PC-3 (cell line): ENCODE measurements around the gene SOX6. TPM values are rescaled to one million over a fixed set of nuclear protein-coding genes. Genes with fewer than 3 reads are reported as not detected.

Experiments used
- ATAC-seq: fragments of 200-7000 bp; cut with Tn5 transposase; 2 replicates; pipeline ENCODE4 v1.9.1; 2020; ENCODE audit warnings: mild to moderate bottlenecking, moderate library complexity
- BruUV-seq: library from RNA; stranded (reverse); fragments of 400-500 nt; replicated peaks from 2 replicates; lab custom pipeline; 2021; lab: Mats Ljungman, UMichigan
- CTCF ChIA-PET: fragments of 300-600 bp; sonication (Branson Sonifier 250); formaldehyde crosslinking; loops from one replicate; lab custom pipeline; 2022; ENCODE audit warnings: antibody characterized with exemption; lab: Charles Lee
- POLR2A ChIA-PET: fragments of 300-600 bp; sonication (Branson Sonifier 250); formaldehyde crosslinking; loops from one replicate; lab custom pipeline; 2022; ENCODE audit warnings: antibody characterized with exemption; ENCODE audit not compliant: unreplicated experiment; lab: Charles Lee
- DNase-seq: peaks from one replicate; pipeline ENCODE4 v3.0.0-alpha.2; 2015
- H2AFZ ChIP-seq: fragments of 300-600 bp; sonication (generic); 2 replicates; pipeline ENCODE4 v1.6.0; 2016; ENCODE audit warnings: antibody characterized with exemption, low read length
- H3F3A ChIP-seq: fragments of 300-600 bp; sonication (generic); one replicate; pipeline ENCODE4 v1.6.0; 2017; ENCODE audit warnings: antibody characterized with exemption, low read length, control low read depth, mild to moderate bottlenecking; ENCODE audit not compliant: unreplicated experiment
- H3K27ac ChIP-seq: fragments of 300-600 bp; sonication (generic); 2 replicates; pipeline ENCODE4 v1.5.1; 2016; ENCODE audit warnings: mild to moderate bottlenecking, low read length
- H3K27me3 ChIP-seq: fragments of 300-600 bp; sonication (generic); 2 replicates; pipeline ENCODE4 v1.6.1; 2016; ENCODE audit warnings: low read length, mixed read lengths
- H3K36me3 ChIP-seq: fragments of 300-600 bp; sonication (generic); 2 replicates; pipeline ENCODE4 v1.6.1; 2016; ENCODE audit warnings: low read depth, mixed run types, low read length, mixed read lengths
- H3K4me1 ChIP-seq: fragments of 300-600 bp; sonication (generic); 2 replicates; pipeline ENCODE4 v1.5.1; 2016; ENCODE audit warnings: low read length; ENCODE audit not compliant: insufficient read depth
- H3K4me2 ChIP-seq: fragments of 300-600 bp; sonication (generic); 2 replicates; pipeline ENCODE4 v1.6.0; 2016; ENCODE audit warnings: low read length
- H3K4me3 ChIP-seq: fragments of 300-600 bp; sonication (generic); 2 replicates; pipeline ENCODE4 v1.5.1; 2016; ENCODE audit warnings: mild to moderate bottlenecking, low read length, mixed read lengths
- H3K79me2 ChIP-seq: fragments of 300-600 bp; sonication (generic); 2 replicates; pipeline ENCODE4 v1.6.1; 2017; ENCODE audit warnings: low read length, mixed read lengths
- H3K9ac ChIP-seq: fragments of 300-600 bp; sonication (generic); 2 replicates; pipeline ENCODE4 v1.6.0; 2016; ENCODE audit warnings: mild to moderate bottlenecking, low read length
- H3K9me2 ChIP-seq: fragments of 300-600 bp; sonication (generic); replicated peaks from 2 replicates; pipeline ENCODE4 v1.6.1; 2016; ENCODE audit warnings: mixed run types, low read length, mixed read lengths
- H3K9me3 ChIP-seq: fragments of 300-600 bp; sonication (generic); 2 replicates; pipeline ENCODE4 v1.6.1; 2016; ENCODE audit warnings: low read length, mixed read lengths
- H4K20me1 ChIP-seq: fragments of 300-600 bp; sonication (generic); 2 replicates; pipeline ENCODE4 v1.6.1; 2016; ENCODE audit warnings: low read length, mixed read lengths
- CTCF ChIP-seq: fragments of 300-600 bp; sonication (generic); conservative IDR thresholded peaks from 2 replicates; pipeline ENCODE4 v1.5.1; 2017; ENCODE audit warnings: antibody characterized with exemption, low read depth, mild to moderate bottlenecking, low read length
- EZH2 ChIP-seq: fragments of 300-600 bp; sonication (generic); IDR thresholded peaks from one replicate; pipeline ENCODE4 v1.6.1; 2017; ENCODE audit warnings: antibody characterized with exemption, mild to moderate bottlenecking, low read length; ENCODE audit not compliant: unreplicated experiment
- EZH2phosphoT487 ChIP-seq: fragments of 300-600 bp; sonication (generic); IDR thresholded peaks from 2 replicates; pipeline ENCODE4 v1.6.1; 2018; ENCODE audit warnings: mild to moderate bottlenecking, antibody characterized with exemption, low read length, borderline replicate concordance
- intact Hi-C: fragments of 100-400 bp; cut with micrococcal nuclease; formaldehyde crosslinking; loops from 2 replicates; pipeline ENCODE4 v1.9.0; 2023
- total RNA-seq: library from RNA; depleted of rRNA; stranded (reverse); fragments of >200 nt; gene quantifications from 2 replicates; pipeline ENCODE4 v1.2.3, GENCODE V29; 2014

Gene SOX6
- total RNA-seq, 1 experiment from 2014 or later, result not detected

- no peak for TF ChIP-seq EZH2phosphoT487
- no peak for TF ChIP-seq EZH2
- no peak for TF ChIP-seq CTCF
- Histone ChIP-seq H3F3A (no peaks in the 10 kb centered on the region), H3K79me2 (no peaks in the 10 kb centered on the region), H3K9me3 (no peaks in the 10 kb centered on the region), H3K4me1 (no peaks in the 10 kb centered on the region), H2AFZ (no peak overlapping the region), H3K4me3 (no peak overlapping the region), H3K27ac (no peak overlapping the region), H4K20me1 (no peaks in the 10 kb centered on the region), H3K9ac (no peak overlapping the region), H3K4me2 (no peak overlapping the region), H3K36me3 (no peaks in the 10 kb centered on the region), H3K9me2 (no peaks in the 10 kb centered on the region), H3K27me3 (no peaks in the 10 kb centered on the region)
- ATAC-seq, result no peak
- intact Hi-C loops, result no loop called here
- ChIA-PET POLR2A (no interaction called here), CTCF (no interaction called here)
- BruUV-seq, result no TSS peak
- no peak for DNase-seq
Observed at GRCh38 chr11:15936011-15936410, 420.3 kb downstream of the SOX6 start.

GRCh38 chr11:15935373-15935772 is 421.0 kb downstream of the SOX6 start:
- TF ChIP-seq EZH2phosphoT487 (no peak), EZH2 (no peak), CTCF (no peak)
- POLR2A ChIA-PET, result no interaction called here
- H3K9ac ChIP-seq, result no peak overlapping the region

GRCh38 chr11:15933886-15934625 is 422.3 kb downstream of the SOX6 start:
- Histone ChIP-seq H3K36me3 (no peaks in the 10 kb centered on the region), H2AFZ (no peak overlapping the region), H4K20me1 (no peaks in the 10 kb centered on the region), H3K9me3 (no peaks in the 10 kb centered on the region), H3K9ac (no peak overlapping the region), H3K4me2 (no peak overlapping the region), H3K9me2 (no peaks in the 10 kb centered on the region), H3K27me3 (no peaks in the 10 kb centered on the region), H3K4me1 (no peaks in the 10 kb centered on the region), H3F3A (no peaks in the 10 kb centered on the region), H3K4me3 (no peak overlapping the region), H3K79me2 (no peaks in the 10 kb centered on the region), H3K27ac (no peak overlapping the region)
- no peak for TF ChIP-seq EZH2phosphoT487
- TF ChIP-seq EZH2, result no peak
- TF ChIP-seq CTCF, result no peak
- intact Hi-C loops, result no loop called here
- DNase-seq, result no peak
- CTCF ChIA-PET, result no interaction called here
- POLR2A ChIA-PET, result no interaction called here
- no peak for ATAC-seq
- no TSS peak for BruUV-seq

More at GRCh38 chr11:15935373-15935772, 421.0 kb downstream of the SOX6 start:
- Histone ChIP-seq H3K27me3 (no peaks in the 10 kb centered on the region), H4K20me1 (no peaks in the 10 kb centered on the region), H3F3A (no peaks in the 10 kb centered on the region), H2AFZ (no peak overlapping the region), H3K4me3 (no peak overlapping the region), H3K27ac (no peak overlapping the region), H3K4me1 (no peaks in the 10 kb centered on the region), H3K9me2 (no peaks in the 10 kb centered on the region), H3K4me2 (no peak overlapping the region), H3K79me2 (no peaks in the 10 kb centered on the region), H3K36me3 (no peaks in the 10 kb centered on the region), H3K9me3 (no peaks in the 10 kb centered on the region)
- no peak for ATAC-seq
- DNase-seq, result no peak
- no TSS peak for BruUV-seq
- CTCF ChIA-PET, result no interaction called here
- intact Hi-C loops, result no loop called here
